Liver (tissue), 9 donors: ENCODE measurements around the gene PTPN23. TPM values are rescaled to one million over a fixed set of nuclear protein-coding genes. Genes with fewer than 3 reads are reported as not detected.

Experiments
- DNase-seq: peaks from one replicate; pipeline ENCODE4 v3.0.0-alpha.2; 2017; ENCODE audit warnings: low spot score
- H3K27ac ChIP-seq, 2 donors: one replicate each; pipeline ENCODE4 v1.7.0; 2013; ENCODE audit warnings: inconsistent platforms in 2 of 2, low read length in 2 of 2, control low read depth in 1 of 2, low read depth in 1 of 2, mild to moderate bottlenecking in 1 of 2
- H3K27me3 ChIP-seq, 4 donors: one replicate each; pipeline versions ENCODE4 v1.6.1 to v1.7.0; 2013; ENCODE audit warnings: low read length in 3 of 4, inconsistent platforms in 1 of 4, mild to moderate bottlenecking in 1 of 4, moderate library complexity in 1 of 4; ENCODE audit not compliant: control insufficient read depth in 4 of 4, insufficient read depth in 4 of 4
- H3K36me3 ChIP-seq, 4 donors: one replicate each; pipeline versions ENCODE4 v1.6.1 to v1.7.0; 2013; ENCODE audit warnings: low read length in 3 of 4, mild to moderate bottlenecking in 3 of 4, low read depth in 1 of 4, moderate library complexity in 1 of 4; ENCODE audit not compliant: control insufficient read depth in 4 of 4, insufficient read depth in 3 of 4
- H3K4me1 ChIP-seq, 4 donors: one replicate each; pipeline versions ENCODE4 v1.6.1 to v1.7.0; 2013; ENCODE audit warnings: low read length in 3 of 4, mild to moderate bottlenecking in 3 of 4, moderate library complexity in 1 of 4; ENCODE audit not compliant: control insufficient read depth in 4 of 4, insufficient read depth in 4 of 4
- H3K4me3 ChIP-seq, 3 donors: one replicate each; pipeline versions ENCODE4 v1.6.1 to v1.7.0; 2013; ENCODE audit warnings: low read length in 3 of 3, control low read depth in 1 of 3, low read depth in 1 of 3, mild to moderate bottlenecking in 1 of 3
- H3K9ac ChIP-seq, 2 donors: one replicate each; pipeline ENCODE4 v1.7.0; 2013; ENCODE audit warnings: low read length in 2 of 2, mild to moderate bottlenecking in 2 of 2, moderate library complexity in 2 of 2, control low read depth in 1 of 2, low read depth in 1 of 2
- H3K9me3 ChIP-seq, 4 donors: one replicate each; pipeline versions ENCODE4 v1.6.1 to v1.7.0; 2013; ENCODE audit warnings: low read length in 3 of 4; ENCODE audit not compliant: control insufficient read depth in 4 of 4
- ATF3 ChIP-seq: IDR thresholded peaks from 2 replicates; pipeline ENCODE4 v1.6.1; 2016; ENCODE audit warnings: antibody characterized with exemption
- FOXA2 ChIP-seq: IDR thresholded peaks from 2 replicates; pipeline ENCODE4 v1.6.1; 2016; ENCODE audit warnings: antibody characterized with exemption
- HNF4A ChIP-seq, 2 donors: conservative IDR thresholded peaks; 2 replicates each; pipeline ENCODE4 v1.6.1; 2016; ENCODE audit warnings: antibody characterized with exemption in 2 of 2, mild to moderate bottlenecking in 2 of 2
- HNF4G ChIP-seq: IDR thresholded peaks from 2 replicates; pipeline ENCODE4 v1.6.1; 2016; ENCODE audit warnings: antibody characterized with exemption
- JUND ChIP-seq, 2 donors: IDR thresholded peaks; 2 replicates each; pipeline ENCODE4 v1.6.1; 2016; ENCODE audit warnings: antibody characterized with exemption in 2 of 2
- RAD21 ChIP-seq, 2 donors: IDR thresholded peaks; 2 replicates each; pipeline ENCODE4 v1.6.1; 2016; ENCODE audit warnings: antibody characterized with exemption in 2 of 2, mild to moderate bottlenecking in 2 of 2
- REST ChIP-seq: IDR thresholded peaks from 2 replicates; pipeline ENCODE4 v1.6.1; 2016; ENCODE audit warnings: antibody characterized with exemption, mild to moderate bottlenecking
- WGBS: extraction: QIAGEN DNeasy Blood & Tissue Kit; methylation state at CpG from one replicate; pipeline ENCODE4 v1.1.7; 2013; 5-methylcytosine and 5-hydroxymethylcytosine counted together
- polyA plus RNA-seq, 2 donors: library from polyadenylated mRNA; stranded (reverse) in 1 of 2; unstranded in 1 of 2; fragments of 200-250 nt in 1 of 2; fragments of >200 nt in 1 of 2; fragmentation: Nextera tagmentation in 1 of 2; extraction: Ambion mirVana in 1 of 2; gene quantifications; one replicate each; pipeline versions ENCODE4 v1.2.1 to v1.2.3, GENCODE V29; 2013 to 2015
- total RNA-seq, 2 donors: library from RNA; depleted of rRNA; stranded (reverse); fragments of >200 nt; gene quantifications; one replicate each; pipeline ENCODE4 v1.2.3, GENCODE V29; 2014
- TF ChIP-seq, protein P1 (sequence below): fragments of 150-350 bp; IDR thresholded peaks from 2 replicates; pipeline ENCODE4 v1.5.1; 2017; ENCODE audit warnings: improper control_type of control experiment, low read depth, low read length; ENCODE audit not compliant: missing input control
- donor health status: healthy.
- donor health status: healthy.
- donor health status: healthy.
- donor health status: healthy.
- donor health status: healthy.

The PTPN23 gene
- total and polyA plus RNA-seq, 4 donors = 3.8 to 84.4 (median 11.5) TPM

DNA sequence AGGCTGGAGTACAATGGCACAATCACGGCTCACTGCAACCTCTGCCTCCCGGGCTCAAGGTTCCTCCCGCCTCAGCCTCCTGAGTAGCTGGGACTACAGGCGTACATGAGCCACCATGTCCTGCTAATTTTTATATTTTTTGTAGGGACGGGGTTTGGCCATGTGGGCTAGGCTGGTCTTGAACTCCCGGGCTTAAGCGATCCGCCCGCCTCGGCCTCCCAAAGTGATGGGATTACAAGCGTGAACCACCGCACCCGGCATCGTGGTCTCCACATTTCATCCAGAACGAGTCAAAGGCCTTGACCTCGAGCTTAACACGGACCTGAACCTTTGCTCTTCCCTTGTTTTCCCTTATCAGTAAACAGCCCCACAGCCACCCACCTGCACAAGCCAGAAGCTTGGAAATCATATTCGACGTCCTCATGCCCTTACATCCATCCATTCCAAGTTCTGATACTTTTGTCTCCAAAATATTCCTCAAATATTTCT is 1.4 kb upstream of the PTPN23 start (continued):
- TF ChIP-seq, protein P1, sequence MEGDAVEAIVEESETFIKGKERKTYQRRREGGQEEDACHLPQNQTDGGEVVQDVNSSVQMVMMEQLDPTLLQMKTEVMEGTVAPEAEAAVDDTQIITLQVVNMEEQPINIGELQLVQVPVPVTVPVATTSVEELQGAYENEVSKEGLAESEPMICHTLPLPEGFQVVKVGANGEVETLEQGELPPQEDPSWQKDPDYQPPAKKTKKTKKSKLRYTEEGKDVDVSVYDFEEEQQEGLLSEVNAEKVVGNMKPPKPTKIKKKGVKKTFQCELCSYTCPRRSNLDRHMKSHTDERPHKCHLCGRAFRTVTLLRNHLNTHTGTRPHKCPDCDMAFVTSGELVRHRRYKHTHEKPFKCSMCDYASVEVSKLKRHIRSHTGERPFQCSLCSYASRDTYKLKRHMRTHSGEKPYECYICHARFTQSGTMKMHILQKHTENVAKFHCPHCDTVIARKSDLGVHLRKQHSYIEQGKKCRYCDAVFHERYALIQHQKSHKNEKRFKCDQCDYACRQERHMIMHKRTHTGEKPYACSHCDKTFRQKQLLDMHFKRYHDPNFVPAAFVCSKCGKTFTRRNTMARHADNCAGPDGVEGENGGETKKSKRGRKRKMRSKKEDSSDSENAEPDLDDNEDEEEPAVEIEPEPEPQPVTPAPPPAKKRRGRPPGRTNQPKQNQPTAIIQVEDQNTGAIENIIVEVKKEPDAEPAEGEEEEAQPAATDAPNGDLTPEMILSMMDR = no peak
- TF ChIP-seq HNF4G = peak; percentile 36

DNA sequence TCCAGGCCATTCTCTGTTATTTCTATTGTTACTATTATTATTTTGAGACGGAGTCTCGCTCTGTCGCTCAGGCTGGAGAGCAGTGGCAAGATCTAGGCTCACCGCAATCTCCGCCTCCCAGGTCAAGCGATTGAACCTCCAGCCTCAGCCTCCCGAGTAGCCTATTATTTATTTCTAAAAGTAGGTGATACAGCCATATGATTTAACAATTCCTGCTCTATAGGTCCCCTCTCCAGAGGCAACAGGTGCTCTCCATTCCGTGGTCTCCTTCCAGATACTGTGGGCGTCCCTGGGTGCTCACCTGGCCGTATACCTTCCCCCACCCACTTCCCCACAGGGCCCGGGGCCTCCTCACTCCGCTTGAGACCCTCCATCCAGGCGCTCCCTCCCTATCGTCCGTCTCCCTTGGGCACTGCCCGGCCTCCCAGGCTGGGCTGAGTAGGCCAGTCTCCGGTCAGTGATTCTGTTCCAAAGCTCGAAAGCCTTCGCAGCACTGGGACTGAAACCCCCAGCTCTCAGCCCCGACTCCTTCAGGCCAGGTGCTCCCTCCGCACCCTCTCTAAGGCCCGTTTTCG is 708 bp upstream of the PTPN23 start:
- Histone ChIP-seq H3K4me3 (peak overlapping the region; percentile 66 to 98 (median 70)), H3K27me3 (no peaks in the 10 kb centered on the region), H3K9ac (peak overlapping the region; percentile 18 to 96), H3K36me3 (no peaks in the 10 kb centered on the region), H3K4me1 (peaks cover 9 to 25% (median 17%) of the 10 kb centered on the region in 4 donors), H3K27ac (peak overlapping the region; percentile 95 to 97), H3K9me3 (no peaks in the 10 kb centered on the region)
- 5% methylated on average over 23 of the region's 23 CpGs for WGBS
- TF ChIP-seq JUND (IDR thresholded peaks at IDR 0.05) (no peak), REST (no peak), ATF3 (no peak), HNF4A (conservative IDR thresholded peaks at IDR 0.05) (no peak), FOXA2 (no peak)
- DNase-seq = no peak

- Histone ChIP-seq H3K27me3 (no peaks in the 10 kb centered on the region), H3K4me1 (peaks cover 7 to 29% (median 17%) of the 10 kb centered on the region in 4 donors), H3K9ac (peak overlapping the region; percentile 58 to 82), H3K9me3 (no peaks in the 10 kb centered on the region), H3K36me3 (no peaks in the 10 kb centered on the region), H3K4me3 (peak overlapping the region; percentile 72 to 98 (median 88)), H3K27ac (peak overlapping the region; percentile 95 to 97)
- 10% methylated on average over 44 of the region's 44 CpGs for WGBS
- peak; percentile 85 for DNase-seq
- TF ChIP-seq HNF4G = no peak
- TF ChIP-seq RAD21 (IDR thresholded peaks at IDR 0.05) = peak in 1 of 2 donors; percentile 18
These were observed 716 bp downstream of the PTPN23 start for GRCh38 chr3:47381317-47382157.
